Fibroblast of lung (primary cell): ENCODE measurements around the gene LSAMP. TPM values are rescaled to one million over a fixed set of nuclear protein-coding genes. Genes with fewer than 3 reads are reported as not detected.

Experiments
- DNase-seq, 2 donors: peaks; one replicate each; pipeline versions ENCODE4 v3.0.0 to v3.0.0-alpha.2; 2010; ENCODE audit warnings: low read depth in 2 of 2
- H2AFZ ChIP-seq: 2 replicates; pipeline ENCODE4 v1.5.1; 2012; ENCODE audit warnings: low read length, control low read depth, inconsistent platforms
- H3K27ac ChIP-seq: 2 replicates; pipeline ENCODE4 v1.5.1; 2011; ENCODE audit warnings: low read length, control low read depth; ENCODE audit not compliant: insufficient read depth
- H3K27me3 ChIP-seq: 2 replicates; pipeline ENCODE4 v1.5.1; 2011; ENCODE audit warnings: mild to moderate bottlenecking, low read length; ENCODE audit not compliant: control insufficient read depth, insufficient read depth
- H3K36me3 ChIP-seq: 2 replicates; pipeline ENCODE4 v1.5.1; 2011; ENCODE audit warnings: low read length; ENCODE audit not compliant: control insufficient read depth, insufficient read depth
- H3K4me1 ChIP-seq: 2 replicates; pipeline ENCODE4 v1.5.1; 2011; ENCODE audit warnings: low read length; ENCODE audit not compliant: control insufficient read depth, insufficient read depth; ENCODE audit errors: extremely low read depth
- H3K4me2 ChIP-seq: 2 replicates; pipeline ENCODE4 v1.5.1; 2011; ENCODE audit warnings: low read length, control low read depth; ENCODE audit not compliant: insufficient read depth; ENCODE audit errors: extremely low read depth
- H3K4me3 ChIP-seq, 4 experiments: fragments of 200-600 bp in 1 of 4; sonication (generic) in 1 of 4; replicated peaks in 1 of 4; 2 replicates each; pipeline ENCODE4 v1.5.1; 2011 to 2016; ENCODE audit warnings: low read length in 4 of 4, low read depth in 3 of 4, mild to moderate bottlenecking in 3 of 4, control low read depth in 2 of 4, inconsistent platforms in 1 of 4, mixed read lengths in 1 of 4; ENCODE audit not compliant: insufficient read depth in 1 of 4; ENCODE audit errors: control extremely low read depth in 1 of 4
- H3K79me2 ChIP-seq: 2 replicates; pipeline ENCODE4 v1.5.1; 2012; ENCODE audit warnings: mild to moderate bottlenecking, low read length, inconsistent platforms; ENCODE audit not compliant: control insufficient read depth, insufficient read depth
- H3K9ac ChIP-seq: 2 replicates; pipeline ENCODE4 v1.5.1; 2011; ENCODE audit warnings: mild to moderate bottlenecking, low read length, control low read depth; ENCODE audit not compliant: insufficient read depth
- H3K9me3 ChIP-seq: 2 replicates; pipeline ENCODE4 v1.5.1; 2012; ENCODE audit warnings: low read depth, low read length; ENCODE audit not compliant: control insufficient read depth, insufficient read depth
- H4K20me1 ChIP-seq: 2 replicates; pipeline ENCODE4 v1.5.1; 2011; ENCODE audit warnings: low read length; ENCODE audit not compliant: control insufficient read depth, insufficient read depth; ENCODE audit errors: extremely low read depth
- EZH2 ChIP-seq: IDR thresholded peaks from 2 replicates; pipeline ENCODE4 v1.5.1; 2012; ENCODE audit warnings: low read length, control low read depth, mild to moderate bottlenecking; ENCODE audit errors: missing control alignments
- polyA plus RNA-seq, 2 donors: library from polyadenylated mRNA; depleted of rRNA in 1 of 2; stranded (reverse) in 1 of 2; unstranded in 1 of 2; fragments of >200 nt; gene quantifications; 2 replicates each; pipeline ENCODE4 v1.2.1, GENCODE V29; 2011 to 2012; ENCODE audit warnings: missing spikeins in 1 of 2
- total RNA-seq: library from RNA; depleted of rRNA; stranded (reverse); fragments of >200 nt; gene quantifications from 2 replicates; pipeline ENCODE4 v1.2.1, GENCODE V29; 2014
- TF ChIP-seq, protein P1 (sequence below), 2 donors: IDR thresholded peaks in 1 of 2; conservative IDR thresholded peaks in 1 of 2; 1 replicate in 1 of 2; 2 replicates in 1 of 2; pipeline ENCODE4 v1.5.1; 2011 to 2012; ENCODE audit warnings: low read length in 2 of 2, control low read depth in 1 of 2, inconsistent platforms in 1 of 2, low read depth in 1 of 2, mild to moderate bottlenecking in 1 of 2

Gene LSAMP
- total and polyA plus RNA-seq, 2 donors (not counting 1 experiment from before 2014, with no cell fraction given) = 4.8 to 5.9 TPM

DNA sequence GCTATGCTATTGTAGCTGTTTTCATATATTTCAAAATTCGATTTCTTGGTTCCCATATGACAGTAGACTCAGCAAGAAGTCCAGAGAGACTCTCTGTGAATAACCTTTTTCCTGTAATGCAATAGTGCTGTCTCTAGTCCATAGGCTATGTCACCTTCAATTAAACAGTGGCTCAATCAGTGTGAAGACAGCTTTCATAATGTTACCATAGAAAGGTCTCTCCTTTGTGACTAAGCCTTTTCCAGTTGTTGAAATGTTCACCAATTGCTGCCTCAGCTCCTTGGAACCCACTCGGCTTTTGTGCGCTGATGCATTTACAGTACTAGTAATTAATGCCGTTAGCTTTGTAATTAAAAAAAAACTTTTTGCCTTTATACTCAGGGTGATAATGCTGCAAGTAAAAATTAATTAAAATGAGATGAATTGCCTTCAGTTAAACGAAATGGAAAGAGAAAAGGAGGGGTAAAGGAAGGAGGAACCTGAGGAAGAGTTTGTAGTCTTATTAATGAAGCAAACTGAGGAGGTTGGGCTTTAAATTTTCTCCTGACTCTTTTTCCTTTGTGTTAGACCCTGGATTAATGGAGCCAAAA is 214.8 kb downstream of the LSAMP start:
- no peak overlapping the region for H3K27ac ChIP-seq
- no peaks in the 10 kb centered on the region for H3K36me3 ChIP-seq
- no peak overlapping the region for H3K4me2 ChIP-seq
- H3K27me3 ChIP-seq = no peaks in the 10 kb centered on the region
- H4K20me1 ChIP-seq = no peaks in the 10 kb centered on the region
- H3K4me3 ChIP-seq = no peak overlapping the region
- no peak overlapping the region for H2AFZ ChIP-seq
- no peak overlapping the region for H3K9ac ChIP-seq
- no peak for TF ChIP-seq EZH2
- TF ChIP-seq, protein P1, sequence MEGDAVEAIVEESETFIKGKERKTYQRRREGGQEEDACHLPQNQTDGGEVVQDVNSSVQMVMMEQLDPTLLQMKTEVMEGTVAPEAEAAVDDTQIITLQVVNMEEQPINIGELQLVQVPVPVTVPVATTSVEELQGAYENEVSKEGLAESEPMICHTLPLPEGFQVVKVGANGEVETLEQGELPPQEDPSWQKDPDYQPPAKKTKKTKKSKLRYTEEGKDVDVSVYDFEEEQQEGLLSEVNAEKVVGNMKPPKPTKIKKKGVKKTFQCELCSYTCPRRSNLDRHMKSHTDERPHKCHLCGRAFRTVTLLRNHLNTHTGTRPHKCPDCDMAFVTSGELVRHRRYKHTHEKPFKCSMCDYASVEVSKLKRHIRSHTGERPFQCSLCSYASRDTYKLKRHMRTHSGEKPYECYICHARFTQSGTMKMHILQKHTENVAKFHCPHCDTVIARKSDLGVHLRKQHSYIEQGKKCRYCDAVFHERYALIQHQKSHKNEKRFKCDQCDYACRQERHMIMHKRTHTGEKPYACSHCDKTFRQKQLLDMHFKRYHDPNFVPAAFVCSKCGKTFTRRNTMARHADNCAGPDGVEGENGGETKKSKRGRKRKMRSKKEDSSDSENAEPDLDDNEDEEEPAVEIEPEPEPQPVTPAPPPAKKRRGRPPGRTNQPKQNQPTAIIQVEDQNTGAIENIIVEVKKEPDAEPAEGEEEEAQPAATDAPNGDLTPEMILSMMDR (conservative IDR thresholded peaks at IDR 0.05 in 1 of 2, IDR thresholded peaks at IDR 0.05 in 1 of 2; ENCODE audit: low read depth in 1 of 2, low read length in 2 of 2) = no peak
- DNase-seq = no peak
- no peaks in the 10 kb centered on the region for H3K9me3 ChIP-seq
- H3K4me1 ChIP-seq = no peaks in the 10 kb centered on the region
- no peaks in the 10 kb centered on the region for H3K79me2 ChIP-seq

DNA sequence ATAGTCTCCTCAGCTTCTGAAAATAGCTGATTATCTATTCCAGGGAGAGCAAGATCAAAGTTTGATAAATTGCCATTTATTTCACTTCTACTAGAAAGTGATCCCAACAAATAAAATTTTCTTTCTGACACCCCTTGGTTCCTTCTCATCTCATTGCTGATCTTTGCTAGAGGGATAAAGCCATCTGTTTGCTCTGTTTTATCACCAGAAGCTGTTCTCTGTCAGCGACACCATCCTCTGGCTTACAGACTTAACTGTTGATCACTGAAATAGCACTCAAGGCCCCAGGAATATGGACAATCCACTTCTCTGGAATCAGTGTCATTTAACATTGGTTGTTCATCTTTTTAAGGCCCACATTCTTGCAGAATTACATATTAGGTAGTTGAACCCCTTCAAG is 219.0 kb downstream of the LSAMP start:
- H3K79me2 ChIP-seq = no peaks in the 10 kb centered on the region
- no peak overlapping the region for H3K4me2 ChIP-seq
- H2AFZ ChIP-seq = no peak overlapping the region
- H3K36me3 ChIP-seq = no peaks in the 10 kb centered on the region
- H3K27ac ChIP-seq = no peak overlapping the region
- no peak overlapping the region for H3K9ac ChIP-seq
- no peaks in the 10 kb centered on the region for H4K20me1 ChIP-seq
- no peaks in the 10 kb centered on the region for H3K27me3 ChIP-seq
- H3K4me3 ChIP-seq = no peak overlapping the region
- TF ChIP-seq EZH2 = no peak
- TF ChIP-seq, protein P1 (conservative IDR thresholded peaks at IDR 0.05 in 1 of 2, IDR thresholded peaks at IDR 0.05 in 1 of 2; ENCODE audit: low read depth in 1 of 2, low read length in 2 of 2) = no peak
- H3K9me3 ChIP-seq = no peaks in the 10 kb centered on the region
- H3K4me1 ChIP-seq = no peaks in the 10 kb centered on the region
- no peak for DNase-seq

DNA sequence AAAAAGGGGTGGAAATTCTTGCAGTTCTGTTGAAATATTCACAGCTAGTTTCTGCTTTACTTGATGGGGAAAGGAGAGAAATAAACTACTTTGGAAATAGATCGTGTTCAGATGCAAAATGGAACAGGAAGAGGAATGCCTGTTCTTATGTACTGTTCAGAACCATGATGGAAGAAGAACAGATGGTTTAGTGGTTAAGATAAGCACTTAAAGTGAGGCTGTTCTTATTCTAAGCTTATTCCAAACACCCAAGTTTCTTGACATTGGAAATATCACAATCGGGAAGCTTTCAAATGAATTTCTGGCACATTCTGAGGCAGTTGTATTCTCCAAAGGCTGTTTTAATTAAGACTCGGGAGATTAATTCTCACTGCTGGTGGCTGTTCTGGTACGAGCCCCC is 228.5 kb downstream of the LSAMP start:
- Histone ChIP-seq H3K27ac (no peak overlapping the region), H3K27me3 (no peaks in the 10 kb centered on the region), H3K9me3 (no peaks in the 10 kb centered on the region), H3K4me2 (no peak overlapping the region), H2AFZ (no peak overlapping the region), H4K20me1 (no peaks in the 10 kb centered on the region), H3K9ac (no peak overlapping the region), H3K4me3 (no peak overlapping the region), H3K4me1 (no peaks in the 10 kb centered on the region), H3K36me3 (no peaks in the 10 kb centered on the region), H3K79me2 (no peaks in the 10 kb centered on the region)
- TF ChIP-seq, protein P1 (conservative IDR thresholded peaks at IDR 0.05 in 1 of 2, IDR thresholded peaks at IDR 0.05 in 1 of 2; ENCODE audit: low read depth in 1 of 2, low read length in 2 of 2) = no peak
- TF ChIP-seq EZH2 = no peak
- DNase-seq = no peak
